Endothelial cell of umbilical vein (primary cell): ENCODE results near the gene SLC9A9. TPM values are rescaled to one million over a fixed set of nuclear protein-coding genes. Genes with fewer than 3 reads are reported as not detected.

Experiments used
- BruUV-seq: library from RNA; stranded (reverse); fragments of 400-500 nt; replicated peaks from 2 replicates; lab custom pipeline; 2021; lab: Mats Ljungman, UMichigan
- CTCF ChIA-PET: fragments of 300-600, 350-600 bp; sonication (Branson Sonifier 250); formaldehyde crosslinking; loops from one replicate; lab custom pipeline; 2021; ENCODE audit warnings: antibody characterized with exemption, inconsistent platforms; lab: Charles Lee
- POLR2A ChIA-PET: fragments of 300-600, 350-600 bp; sonication (Branson Sonifier 250); formaldehyde crosslinking; loops from one replicate; lab custom pipeline; 2021; ENCODE audit warnings: antibody characterized with exemption, inconsistent platforms; lab: Charles Lee
- DNase-seq: peaks from one replicate; pipeline ENCODE4 v3.0.0-alpha.2; 2011; ENCODE audit warnings: low read depth, low spot score
- FAIRE-seq: peaks from 2 replicates; lab custom pipeline; 2011; peaks lifted over from hg19 to GRCh38; lab: Jason Lieb, UNC
- H2AFZ ChIP-seq: 2 replicates; pipeline ENCODE4 v1.6.0; 2012; ENCODE audit warnings: low read depth, low read length, control low read depth, inconsistent platforms
- H3K27ac ChIP-seq: 2 replicates; pipeline ENCODE4 v1.5.1; 2011; ENCODE audit warnings: low read depth, mild to moderate bottlenecking, control low read depth, low read length, moderate library complexity; ENCODE audit not compliant: insufficient read depth
- H3K27me3 ChIP-seq, 2 experiments: 2 replicates each; pipeline versions ENCODE4 v1.6.0 to v1.6.1; 2011; ENCODE audit warnings: low read length in 2 of 2, mixed read lengths in 1 of 2; ENCODE audit not compliant: control insufficient read depth in 2 of 2, insufficient read depth in 2 of 2
- H3K36me3 ChIP-seq, 2 experiments: 2 replicates in 1 of 2; 3 replicates in 1 of 2; pipeline ENCODE4 v1.5.1; 2011; ENCODE audit warnings: low read length in 2 of 2, mild to moderate bottlenecking in 1 of 2, moderate library complexity in 1 of 2; ENCODE audit not compliant: control insufficient read depth in 2 of 2, insufficient read depth in 2 of 2; ENCODE audit errors: extremely low read depth in 1 of 2
- H3K4me1 ChIP-seq: 3 replicates; pipeline ENCODE4 v1.5.1; 2011; ENCODE audit warnings: mild to moderate bottlenecking, low read length; ENCODE audit not compliant: control insufficient read depth, insufficient read depth; ENCODE audit errors: extremely low read depth
- H3K4me2 ChIP-seq: 2 replicates; pipeline ENCODE4 v1.6.1; 2011; ENCODE audit warnings: low read length, control low read depth, mixed read lengths; ENCODE audit not compliant: insufficient read depth
- H3K4me3 ChIP-seq, 3 experiments: fragments of 200-600 bp in 1 of 3; sonication (generic), shearing (Covaris generic) in 1 of 3; replicated peaks in 1 of 3; 2 replicates each; pipeline ENCODE4 v1.5.1; 2011 to 2016; ENCODE audit warnings: control low read depth in 3 of 3, low read length in 3 of 3, mild to moderate bottlenecking in 2 of 3, inconsistent platforms in 1 of 3, low read depth in 1 of 3, moderate library complexity in 1 of 3; ENCODE audit not compliant: insufficient read depth in 1 of 3
- H3K79me2 ChIP-seq: 2 replicates; pipeline ENCODE4 v1.6.0; 2012; ENCODE audit warnings: low read length, inconsistent platforms; ENCODE audit not compliant: control insufficient read depth, insufficient read depth
- H3K9ac ChIP-seq: replicated peaks from 2 replicates; pipeline ENCODE3; 2011; ENCODE audit warnings: low read length, control low read depth; ENCODE audit not compliant: insufficient read depth; ENCODE audit errors: extremely low read depth
- H3K9me1 ChIP-seq: replicated peaks from 3 replicates; pipeline ENCODE4 v1.6.0; 2011; ENCODE audit warnings: mild to moderate bottlenecking, low read length; ENCODE audit not compliant: control insufficient read depth, insufficient read depth; ENCODE audit errors: extremely low read depth
- H3K9me3 ChIP-seq: replicated peaks from 2 replicates; pipeline ENCODE4 v1.5.1; 2012; ENCODE audit warnings: low read length, inconsistent platforms; ENCODE audit not compliant: control insufficient read depth, insufficient read depth
- H4K20me1 ChIP-seq: replicated peaks from 2 replicates; pipeline ENCODE3; 2011; ENCODE audit warnings: mild to moderate bottlenecking, low read length; ENCODE audit not compliant: control insufficient read depth, insufficient read depth; ENCODE audit errors: extremely low read depth
- FOS ChIP-seq: IDR thresholded peaks from 2 replicates; pipeline ENCODE4 v1.6.1; 2011; ENCODE audit warnings: mild to moderate bottlenecking, low read length, moderate library complexity, borderline replicate concordance; ENCODE audit not compliant: insufficient read depth
- GATA2 ChIP-seq: IDR thresholded peaks from 2 replicates; pipeline ENCODE4 v1.7.0; 2011; ENCODE audit warnings: low read depth, mild to moderate bottlenecking, moderate library complexity, mixed read lengths, low read length; ENCODE audit not compliant: insufficient read length, insufficient read depth
- JUN ChIP-seq: IDR thresholded peaks from 2 replicates; pipeline ENCODE4 v1.6.1; 2011; ENCODE audit warnings: borderline replicate concordance, low read depth; ENCODE audit not compliant: insufficient read length, insufficient read depth
- POLR2A ChIP-seq: IDR thresholded peaks from 2 replicates; pipeline ENCODE4 v1.6.1; 2012; ENCODE audit warnings: low read depth, mild to moderate bottlenecking, control low read depth, low read length
- POLR2AphosphoS5 ChIP-seq: IDR thresholded peaks from 2 replicates; pipeline ENCODE4 v1.6.1; 2012; ENCODE audit warnings: low read depth, mild to moderate bottlenecking, control low read depth, low read length, moderate library complexity; ENCODE audit not compliant: insufficient read depth
- dilution Hi-C: fragments of 300-500 bp; cut with MboI; formaldehyde crosslinking; loops from one replicate; pipeline ENCODE4 v1.15.0; 2019; ENCODE audit warnings: low sequenced_read_pairs; ENCODE audit not compliant: extremely low pct_ligation_motif_present
- intact Hi-C: fragments of 100-400 bp; cut with micrococcal nuclease; formaldehyde crosslinking; loops from one replicate; pipeline ENCODE4 v1.10.0; 2022
- polyA plus RNA-seq, 4 experiments: library from polyadenylated mRNA; depleted of rRNA in 3 of 4; stranded (reverse) in 3 of 4; unstranded in 1 of 4; fragments of >200 nt; gene quantifications; 2 replicates each; pipeline versions ENCODE4 v1.2.1 to v1.2.3, GENCODE V29; 2011 to 2012; ENCODE audit warnings: missing spikeins in 1 of 4
- total RNA-seq: library from RNA; stranded (reverse); gene quantifications from 2 replicates; pipeline ENCODE4 v1.2.3, GENCODE V29; 2021
- TF ChIP-seq, protein P1 (sequence below): IDR thresholded peaks from 2 replicates; pipeline ENCODE4 v1.6.1; 2011; ENCODE audit not compliant: insufficient read depth, insufficient read length
- TF ChIP-seq, protein P2 (sequence below), 2 donors: IDR thresholded peaks; 1 replicate in 1 of 2; 2 replicates in 1 of 2; pipeline ENCODE4 v1.5.1; 2011; ENCODE audit warnings: low read length in 2 of 2, mild to moderate bottlenecking in 2 of 2, moderate library complexity in 2 of 2, control low read depth in 1 of 2, inconsistent platforms in 1 of 2, low read depth in 1 of 2; ENCODE audit not compliant: insufficient read depth in 1 of 2; ENCODE audit errors: extremely low read depth in 1 of 2

The SLC9A9 gene
- total and polyA plus RNA-seq, 2 donors (not counting 3 experiments of a cell fraction or from before 2014, with no cell fraction given), result 1.5 to 1.8 TPM

DNA sequence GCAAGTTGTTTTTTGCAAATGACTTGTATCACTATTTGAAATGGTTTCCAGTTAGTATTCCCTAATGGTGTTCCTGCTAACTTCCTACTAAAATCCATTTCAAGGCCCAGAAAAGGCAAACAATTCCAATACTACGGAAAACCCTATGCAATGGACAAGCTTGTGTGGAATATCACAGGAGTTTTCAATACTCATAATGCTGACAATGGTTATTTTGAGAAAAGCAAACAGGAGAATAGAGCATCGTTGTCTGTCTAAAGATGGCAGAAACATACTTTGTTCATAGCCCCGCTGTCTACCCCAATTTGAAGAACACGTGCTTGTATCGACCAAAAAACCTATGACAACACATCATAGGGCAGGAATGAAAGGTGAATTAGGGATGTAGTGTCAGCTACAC lies 400.8 kb downstream of the SLC9A9 start:
- Histone ChIP-seq H3K4me2 (no peak overlapping the region), H3K9me3 (no peaks in the 10 kb centered on the region), H3K4me3 (no peak overlapping the region), H3K4me1 (peaks cover 25% of the 10 kb centered on the region), H3K79me2 (no peaks in the 10 kb centered on the region), H4K20me1 (no peaks in the 10 kb centered on the region), H3K27me3 (no peaks in the 10 kb centered on the region), H2AFZ (no peak overlapping the region), H3K9me1 (no peaks in the 10 kb centered on the region), H3K36me3 (no peaks in the 10 kb centered on the region), H3K27ac (no peak overlapping the region), H3K9ac (no peak overlapping the region)
- BruUV-seq, result no TSS peak
- intact Hi-C loops (loop anchor here (10.0 kb wide), 1 partner anchor 317 kb away; no protein-coding TSS in a partner anchor), dilution Hi-C loops (no loop called here)
- CTCF ChIA-PET, result interaction anchor here (1.2 to 1.4 kb wide), 3 partner anchors 10 to 14 kb away, joined by 3 to 7 read pairs (median 3); no protein-coding TSS in a partner anchor
- DNase-seq, result no peak
- TF ChIP-seq POLR2A (no peak), JUN (no peak), POLR2AphosphoS5 (no peak), GATA2 (no peak), FOS (no peak)
- TF ChIP-seq, protein P1, sequence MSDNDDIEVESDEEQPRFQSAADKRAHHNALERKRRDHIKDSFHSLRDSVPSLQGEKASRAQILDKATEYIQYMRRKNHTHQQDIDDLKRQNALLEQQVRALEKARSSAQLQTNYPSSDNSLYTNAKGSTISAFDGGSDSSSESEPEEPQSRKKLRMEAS, result no peak
- TF ChIP-seq, protein P2, sequence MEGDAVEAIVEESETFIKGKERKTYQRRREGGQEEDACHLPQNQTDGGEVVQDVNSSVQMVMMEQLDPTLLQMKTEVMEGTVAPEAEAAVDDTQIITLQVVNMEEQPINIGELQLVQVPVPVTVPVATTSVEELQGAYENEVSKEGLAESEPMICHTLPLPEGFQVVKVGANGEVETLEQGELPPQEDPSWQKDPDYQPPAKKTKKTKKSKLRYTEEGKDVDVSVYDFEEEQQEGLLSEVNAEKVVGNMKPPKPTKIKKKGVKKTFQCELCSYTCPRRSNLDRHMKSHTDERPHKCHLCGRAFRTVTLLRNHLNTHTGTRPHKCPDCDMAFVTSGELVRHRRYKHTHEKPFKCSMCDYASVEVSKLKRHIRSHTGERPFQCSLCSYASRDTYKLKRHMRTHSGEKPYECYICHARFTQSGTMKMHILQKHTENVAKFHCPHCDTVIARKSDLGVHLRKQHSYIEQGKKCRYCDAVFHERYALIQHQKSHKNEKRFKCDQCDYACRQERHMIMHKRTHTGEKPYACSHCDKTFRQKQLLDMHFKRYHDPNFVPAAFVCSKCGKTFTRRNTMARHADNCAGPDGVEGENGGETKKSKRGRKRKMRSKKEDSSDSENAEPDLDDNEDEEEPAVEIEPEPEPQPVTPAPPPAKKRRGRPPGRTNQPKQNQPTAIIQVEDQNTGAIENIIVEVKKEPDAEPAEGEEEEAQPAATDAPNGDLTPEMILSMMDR (IDR thresholded peaks at IDR 0.05; ENCODE audit: extremely low read depth in 1 of 2, insufficient read depth in 1 of 2, low read depth in 1 of 2, low read length in 2 of 2), result no peak
- no peak for FAIRE-seq
- POLR2A ChIA-PET, result no interaction called here
